HepG2 (cell line): ENCODE results near the gene METTL27. TPM values are rescaled to one million over a fixed set of nuclear protein-coding genes. Genes with fewer than 3 reads are reported as not detected.

Source experiments
- DNMT3B ChIP-seq: conservative IDR thresholded peaks from 2 replicates; pipeline ENCODE4 v1.6.1; 2016; ENCODE audit warnings: missing biosample characterization, control low read depth
- DRAP1 ChIP-seq: IDR thresholded peaks from 2 replicates; pipeline ENCODE4 v1.6.1; 2016; ENCODE audit warnings: missing genetic modification reagents, missing compliant biosample characterization
- GPBP1L1 ChIP-seq: sonication (generic); formaldehyde crosslinking; IDR thresholded peaks from 2 replicates; pipeline ENCODE4 v1.5.0; 2020; ENCODE audit warnings: mild to moderate bottlenecking, missing genetic modification reagents
- MBD4 ChIP-seq: IDR thresholded peaks from 2 replicates; pipeline ENCODE4 v1.6.1; 2012; ENCODE audit warnings: low read length, inconsistent platforms, borderline replicate concordance
- MXI1 ChIP-seq: IDR thresholded peaks from 3 replicates; pipeline ENCODE4 v1.6.1; 2012; ENCODE audit warnings: low read depth, low read length, inconsistent platforms, borderline replicate concordance
- PHF21A ChIP-seq: sonication (generic); formaldehyde crosslinking; IDR thresholded peaks from 2 replicates; pipeline ENCODE4 v1.5.0; 2020; ENCODE audit warnings: mild to moderate bottlenecking, missing genetic modification reagents
- PLSCR1 ChIP-seq: sonication (generic); formaldehyde crosslinking; IDR thresholded peaks from 2 replicates; pipeline ENCODE4 v1.5.0; 2020; ENCODE audit warnings: missing genetic modification reagents, mild to moderate bottlenecking, borderline replicate concordance
- TAF15 ChIP-seq: fragments of 200-400 bp; formaldehyde crosslinking; IDR thresholded peaks from one replicate; pipeline ENCODE4 v1.6.1; 2018; ENCODE audit warnings: mild to moderate bottlenecking, low read depth, low read length; ENCODE audit not compliant: poor library complexity, severe bottlenecking
- THRA ChIP-seq: sonication (generic); formaldehyde crosslinking; IDR thresholded peaks from 2 replicates; pipeline ENCODE4 v1.4.0; 2020; ENCODE audit warnings: missing genetic modification reagents, borderline replicate concordance
- TRIM24 ChIP-seq: sonication (generic); formaldehyde crosslinking; IDR thresholded peaks from 2 replicates; pipeline ENCODE4 v1.8.0; 2022; ENCODE audit warnings: mild to moderate bottlenecking, missing genetic modification reagents
- XRCC5 ChIP-seq: fragments of 200-400 bp; formaldehyde crosslinking; optimal IDR thresholded peaks from 2 replicates; pipeline ENCODE3; 2017; ENCODE audit warnings: mild to moderate bottlenecking, low read length
- ZBTB1 ChIP-seq: sonication (generic); formaldehyde crosslinking; IDR thresholded peaks from 2 replicates; pipeline ENCODE4 v1.4.0; 2020; ENCODE audit warnings: missing genetic modification reagents, borderline replicate concordance
- ZBTB7A ChIP-seq: sonication (generic); formaldehyde crosslinking; IDR thresholded peaks from 2 replicates; pipeline ENCODE4 v1.8.0; 2022; ENCODE audit warnings: mild to moderate bottlenecking, missing genetic modification reagents
- ZMYM2 ChIP-seq: sonication (generic); formaldehyde crosslinking; IDR thresholded peaks from 2 replicates; pipeline ENCODE4 v1.8.0; 2022; ENCODE audit warnings: mild to moderate bottlenecking, missing genetic modification reagents
- ZMYM3 ChIP-seq: sonication (generic); formaldehyde crosslinking; IDR thresholded peaks from 2 replicates; pipeline ENCODE4 v1.5.1; 2020; ENCODE audit warnings: mild to moderate bottlenecking, missing genetic modification reagents
- ZNF143 ChIP-seq: sonication (generic); formaldehyde crosslinking; IDR thresholded peaks from 2 replicates; pipeline ENCODE4 v1.4.0; 2020; ENCODE audit warnings: missing genetic modification reagents
- ZNF180 ChIP-seq: sonication (generic); formaldehyde crosslinking; IDR thresholded peaks from 2 replicates; pipeline ENCODE4 v1.4.0; 2020; ENCODE audit warnings: low read depth, missing genetic modification reagents, borderline replicate concordance
- ZNF350 ChIP-seq: sonication (generic); formaldehyde crosslinking; IDR thresholded peaks from 2 replicates; pipeline ENCODE4 v1.4.0; 2020; ENCODE audit warnings: mild to moderate bottlenecking, low read depth, missing genetic modification reagents, borderline replicate concordance
- ZNF484 ChIP-seq: sonication (generic); formaldehyde crosslinking; IDR thresholded peaks from 2 replicates; pipeline ENCODE4 v1.5.1; 2020; ENCODE audit warnings: mild to moderate bottlenecking, low read depth, missing genetic modification reagents, borderline replicate concordance
- ZNF605 ChIP-seq: sonication (generic); formaldehyde crosslinking; IDR thresholded peaks from 2 replicates; pipeline ENCODE4 v1.8.0; 2022; ENCODE audit warnings: mild to moderate bottlenecking, missing genetic modification reagents
- ZNF766 ChIP-seq: sonication (generic); formaldehyde crosslinking; IDR thresholded peaks from 2 replicates; pipeline ENCODE4 v1.5.0; 2020; ENCODE audit warnings: missing genetic modification reagents, borderline replicate concordance
- ZSCAN9 ChIP-seq: IDR thresholded peaks from 2 replicates; pipeline ENCODE4 v1.6.1; 2016; ENCODE audit warnings: borderline replicate concordance
- polyA plus RNA-seq, 8 experiments: library from polyadenylated mRNA; depleted of rRNA in 3 of 8; stranded (reverse) in 7 of 8; unstranded in 1 of 8; fragments of >200 nt; fragmentation: Illumina TruSeq in 4 of 8; extraction: Trizol in 4 of 8; gene quantifications; 2 replicates each; pipeline versions ENCODE4 v1.2.1 to v1.2.3, GENCODE V29; 2011 to 2016; ENCODE audit warnings: low read depth in 4 of 8, missing spikeins in 1 of 8, mixed read lengths in 1 of 8; ENCODE audit not compliant: insufficient read depth in 1 of 8
- total RNA-seq, 5 experiments: library from RNA; depleted of rRNA; stranded (reverse); fragments of >200 nt; fragmentation: Illumina TruSeq; extraction: Trizol; gene quantifications; 2 replicates each; pipeline ENCODE4 v1.2.3, GENCODE V29; 2016; ENCODE audit warnings: low read depth in 1 of 5
- TF ChIP-seq, protein P1 (sequence below): sonication (generic); formaldehyde crosslinking; IDR thresholded peaks from 2 replicates; pipeline ENCODE4 v1.9.0; 2021; ENCODE audit warnings: missing genetic modification reagents, borderline replicate concordance

METTL27 gene
- total and polyA plus RNA-seq, 2 of the 13 experiments (the other 11 are each of a cell fraction or from before 2014, with no cell fraction given), result 2.0 to 3.0 TPM

DNA sequence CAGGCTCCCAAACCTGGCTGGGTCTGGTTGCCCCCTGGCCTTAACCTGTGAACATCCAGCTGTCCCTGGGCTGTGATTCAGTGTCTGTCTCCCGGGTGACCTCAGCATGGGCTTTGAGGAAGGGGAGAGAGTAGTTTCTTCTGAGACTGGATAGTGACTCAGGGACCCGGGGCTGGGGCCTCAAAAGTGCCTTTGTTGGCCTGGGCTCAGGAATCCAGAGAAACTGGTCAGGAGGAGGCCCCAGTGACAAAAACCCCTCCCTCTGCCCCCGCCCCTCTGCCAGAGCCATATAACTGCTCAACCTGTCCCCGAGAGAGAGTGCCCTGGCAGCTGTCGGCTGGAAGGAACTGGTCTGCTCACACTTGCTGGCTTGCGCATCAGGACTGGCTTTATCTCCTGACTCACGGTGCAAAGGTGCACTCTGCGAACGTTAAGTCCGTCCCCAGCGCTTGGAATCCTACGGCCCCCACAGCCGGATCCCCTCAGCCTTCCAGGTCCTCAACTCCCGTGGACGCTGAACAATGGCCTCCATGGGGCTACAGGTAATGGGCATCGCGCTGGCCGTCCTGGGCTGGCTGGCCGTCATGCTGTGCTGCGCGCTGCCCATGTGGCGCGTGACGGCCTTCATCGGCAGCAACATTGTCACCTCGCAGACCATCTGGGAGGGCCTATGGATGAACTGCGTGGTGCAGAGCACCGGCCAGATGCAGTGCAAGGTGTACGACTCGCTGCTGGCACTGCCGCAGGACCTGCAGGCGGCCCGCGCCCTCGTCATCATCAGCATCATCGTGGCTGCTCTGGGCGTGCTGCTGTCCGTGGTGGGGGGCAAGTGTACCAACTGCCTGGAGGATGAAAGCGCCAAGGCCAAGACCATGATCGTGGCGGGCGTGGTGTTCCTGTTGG, 11.4 kb downstream of the METTL27 start, which contains the start of gene CLDN4 (continued):
- TF ChIP-seq ZMYM3 (CRISPR knock-in tag), result peak; percentile 43; the same call in 1 of the 2 replicates
- no peak for TF ChIP-seq ZNF484 (CRISPR knock-in tag)
- no peak for TF ChIP-seq MBD4
- TF ChIP-seq DNMT3B (CRISPR knock-in tag), result no peak
- TF ChIP-seq, protein P1, sequence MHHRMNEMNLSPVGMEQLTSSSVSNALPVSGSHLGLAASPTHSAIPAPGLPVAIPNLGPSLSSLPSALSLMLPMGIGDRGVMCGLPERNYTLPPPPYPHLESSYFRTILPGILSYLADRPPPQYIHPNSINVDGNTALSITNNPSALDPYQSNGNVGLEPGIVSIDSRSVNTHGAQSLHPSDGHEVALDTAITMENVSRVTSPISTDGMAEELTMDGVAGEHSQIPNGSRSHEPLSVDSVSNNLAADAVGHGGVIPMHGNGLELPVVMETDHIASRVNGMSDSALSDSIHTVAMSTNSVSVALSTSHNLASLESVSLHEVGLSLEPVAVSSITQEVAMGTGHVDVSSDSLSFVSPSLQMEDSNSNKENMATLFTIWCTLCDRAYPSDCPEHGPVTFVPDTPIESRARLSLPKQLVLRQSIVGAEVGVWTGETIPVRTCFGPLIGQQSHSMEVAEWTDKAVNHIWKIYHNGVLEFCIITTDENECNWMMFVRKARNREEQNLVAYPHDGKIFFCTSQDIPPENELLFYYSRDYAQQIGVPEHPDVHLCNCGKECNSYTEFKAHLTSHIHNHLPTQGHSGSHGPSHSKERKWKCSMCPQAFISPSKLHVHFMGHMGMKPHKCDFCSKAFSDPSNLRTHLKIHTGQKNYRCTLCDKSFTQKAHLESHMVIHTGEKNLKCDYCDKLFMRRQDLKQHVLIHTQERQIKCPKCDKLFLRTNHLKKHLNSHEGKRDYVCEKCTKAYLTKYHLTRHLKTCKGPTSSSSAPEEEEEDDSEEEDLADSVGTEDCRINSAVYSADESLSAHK, result no peak
- TF ChIP-seq ZNF180 (CRISPR knock-in tag), result no peak
- TF ChIP-seq XRCC5, result peak; percentile 45
- no peak for TF ChIP-seq ZNF766 (CRISPR knock-in tag)
- no peak for TF ChIP-seq ZBTB1 (CRISPR knock-in tag)
- TF ChIP-seq MXI1, result no peak
- no peak for TF ChIP-seq TRIM24
- no peak; the same call in 1 of the 2 replicates for TF ChIP-seq ZNF350
- TF ChIP-seq GPBP1L1 (CRISPR knock-in tag), result no peak
- TF ChIP-seq DRAP1 (CRISPR knock-in tag), result peak; percentile 99
- no peak for TF ChIP-seq ZNF143
- no peak for TF ChIP-seq ZMYM2
- no peak for TF ChIP-seq THRA (CRISPR knock-in tag)
- no peak; the same call in 1 of the 2 replicates for TF ChIP-seq ZSCAN9 (CRISPR knock-in tag)
- TF ChIP-seq TAF15, result no peak
- TF ChIP-seq PHF21A (CRISPR knock-in tag), result no peak
- no peak for TF ChIP-seq ZNF605 (CRISPR knock-in tag)
- TF ChIP-seq PLSCR1 (CRISPR knock-in tag), result no peak
- TF ChIP-seq ZBTB7A (CRISPR knock-in tag), result 0 out of 2 replicates have a peak, but pooled peaks have one; percentile 58
